ENCODE results near the gene PRIMA1.
"Not testable (repeated sequence)": the region's sequence is repeated elsewhere in the genome, so short reads cannot be mapped to it uniquely, and the experiment has no call there.

PRIMA1 gene, protein sequence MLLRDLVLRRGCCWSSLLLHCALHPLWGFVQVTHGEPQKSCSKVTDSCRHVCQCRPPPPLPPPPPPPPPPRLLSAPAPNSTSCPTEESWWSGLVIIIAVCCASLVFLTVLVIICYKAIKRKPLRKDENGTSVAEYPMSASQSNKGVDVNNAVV

DNA sequence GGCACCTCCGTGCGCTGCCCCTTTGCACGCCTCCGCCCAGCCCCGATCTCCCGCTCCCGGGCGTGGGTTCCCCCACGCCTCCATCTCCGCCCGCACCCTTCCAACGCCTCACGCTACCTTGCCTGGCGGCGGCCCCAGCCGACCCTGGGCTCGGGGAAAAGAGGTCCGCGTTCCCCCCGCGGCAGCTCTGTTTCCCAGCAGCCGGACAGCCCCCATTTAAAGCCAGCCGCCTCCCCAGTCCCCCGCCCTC, at the start of gene PRIMA1:
PRIMA1 (minus strand) TSS at position 193 of the 250 bp plus-strand sequence. CDS start 767 bp downstream, outside the sequence.
- no peak for DNase-seq

DNA sequence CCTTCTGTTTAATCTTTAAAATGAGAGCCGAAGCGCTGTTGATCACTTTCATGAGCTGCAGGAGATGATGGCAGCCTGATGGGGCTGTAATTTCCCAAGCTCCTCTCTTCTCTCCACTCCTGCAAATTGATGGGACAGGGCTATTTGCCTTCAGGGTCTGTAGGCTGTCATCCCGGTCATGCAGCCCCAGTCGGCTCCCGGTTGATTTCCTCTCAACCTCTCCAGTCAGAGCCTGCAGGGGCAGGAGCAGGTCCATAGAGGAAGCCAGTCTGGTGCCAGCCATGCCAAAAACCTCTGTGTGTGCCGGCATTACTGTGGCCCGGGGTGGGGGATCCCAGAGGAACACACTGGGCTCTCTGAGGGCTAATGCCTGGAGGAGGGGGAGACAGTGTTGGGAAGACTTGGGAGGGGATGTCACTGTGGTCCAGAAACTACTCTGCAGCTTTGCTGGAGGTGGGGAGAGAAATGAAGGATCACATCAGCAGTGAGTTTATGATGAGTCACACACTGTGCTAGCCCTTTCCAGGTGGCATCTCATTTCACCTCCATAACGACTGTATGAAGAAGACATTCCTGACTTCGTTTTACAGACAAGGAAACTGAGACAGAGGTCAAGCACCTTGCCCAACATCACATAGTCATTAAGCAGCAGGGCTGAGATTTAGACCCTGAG, 46.5 kb upstream of the PRIMA1 start:
- DNase-seq, result no peak

DNA sequence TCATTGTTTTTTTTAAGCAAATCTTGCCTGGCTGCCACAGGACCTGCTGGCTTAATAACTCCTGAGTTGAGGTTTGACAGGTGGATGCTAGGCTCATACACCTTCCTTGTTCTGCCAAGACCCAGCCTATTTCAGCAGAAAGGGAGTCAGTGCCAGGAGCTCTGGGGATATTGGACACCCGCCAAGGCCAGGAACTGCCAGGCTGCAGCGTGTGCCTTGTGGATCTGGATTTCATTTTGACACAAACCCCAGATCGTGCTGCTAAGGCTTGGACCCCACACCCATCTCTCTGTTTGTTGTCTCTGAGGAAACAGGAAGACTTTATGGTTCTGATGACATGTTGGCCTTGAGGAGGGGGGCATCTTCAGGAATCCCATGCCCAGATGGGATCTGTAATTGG, 44.4 kb upstream of the PRIMA1 start:
- no peak for DNase-seq

DNA sequence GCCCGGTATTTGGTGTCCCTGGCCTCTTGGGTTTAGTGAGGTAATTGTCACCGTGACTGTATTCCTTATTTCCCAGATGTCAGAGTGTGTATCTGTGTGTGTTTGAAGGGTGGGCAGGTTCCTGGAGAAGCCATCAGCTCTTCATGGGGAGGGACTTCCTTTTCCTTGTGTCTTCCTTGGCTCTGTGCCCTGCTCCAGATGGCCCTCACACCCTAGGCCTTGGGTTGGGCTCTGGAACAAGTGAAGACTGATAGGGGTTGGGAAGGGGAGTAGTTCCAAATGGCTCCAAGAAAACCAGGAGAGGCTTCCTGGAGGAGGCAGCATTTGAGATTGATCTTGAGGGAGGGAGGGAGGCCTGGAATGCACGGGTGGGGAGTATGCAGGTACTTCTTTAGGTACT, 43.8 kb upstream of the PRIMA1 start:
- DNase-seq, result no peak

DNA sequence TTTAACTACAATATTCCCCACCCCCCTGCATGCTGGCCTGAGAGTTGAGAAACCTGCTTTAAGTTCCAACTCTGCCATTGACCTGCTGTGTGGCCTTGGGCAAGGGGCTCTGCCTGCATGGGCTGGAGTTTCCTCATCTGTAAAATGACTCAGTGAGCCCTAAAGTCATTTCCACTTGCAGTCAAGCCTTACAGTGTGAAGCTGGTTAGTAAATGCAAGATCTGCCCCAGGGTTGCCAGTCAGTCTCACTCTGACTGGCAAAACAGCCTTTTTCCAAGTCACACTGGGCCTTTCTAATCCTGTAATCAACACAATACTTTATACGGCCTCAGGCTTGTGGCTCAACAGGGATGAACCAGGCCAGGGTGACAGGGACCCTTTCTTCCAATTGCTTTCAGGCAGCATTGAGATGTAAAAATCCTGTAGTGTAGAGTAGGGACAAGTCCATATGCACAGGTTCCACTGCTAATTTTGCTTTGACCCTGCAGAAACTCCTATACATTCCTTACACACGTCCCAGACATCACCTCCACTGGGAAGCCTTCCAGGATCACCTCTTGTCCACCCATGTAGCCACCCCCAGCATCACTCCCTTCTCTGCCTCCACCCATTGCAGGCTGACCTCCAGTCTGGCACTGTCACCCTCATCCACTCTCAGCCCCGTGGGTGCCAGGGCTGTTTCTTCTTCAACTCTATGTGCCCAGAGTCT, 42.6 kb upstream of the PRIMA1 start:
- no peak for DNase-seq

DNA sequence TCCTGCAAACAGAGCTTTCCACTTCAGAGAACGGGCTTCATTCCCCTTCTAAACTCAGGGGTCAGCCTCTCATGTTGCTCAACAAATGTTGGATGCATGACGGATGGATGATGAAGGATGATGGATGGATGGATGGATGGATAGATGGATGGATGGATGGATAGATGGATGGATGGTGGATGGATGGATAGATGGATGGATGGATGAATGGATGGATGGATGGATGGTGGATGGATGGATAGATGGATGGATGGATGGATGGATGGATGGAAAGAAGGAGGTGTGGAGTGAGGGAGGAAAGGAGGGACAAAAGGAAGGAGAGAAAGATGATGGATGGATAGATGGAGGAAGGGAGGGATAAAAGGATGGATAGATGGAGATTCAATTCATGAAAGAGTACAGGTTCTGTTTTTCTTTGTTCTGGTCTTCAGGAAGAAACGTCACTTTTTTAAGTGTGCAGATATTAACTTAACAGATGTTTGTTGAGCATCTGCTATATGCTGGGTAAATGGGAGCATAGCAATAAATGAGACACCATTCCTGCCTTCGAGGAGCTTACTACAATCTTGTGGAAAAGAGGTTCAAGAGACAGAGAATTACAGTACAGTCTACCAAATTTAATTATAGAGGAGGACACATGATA, 41.7 kb upstream of the PRIMA1 start:
- no peak for DNase-seq

DNA sequence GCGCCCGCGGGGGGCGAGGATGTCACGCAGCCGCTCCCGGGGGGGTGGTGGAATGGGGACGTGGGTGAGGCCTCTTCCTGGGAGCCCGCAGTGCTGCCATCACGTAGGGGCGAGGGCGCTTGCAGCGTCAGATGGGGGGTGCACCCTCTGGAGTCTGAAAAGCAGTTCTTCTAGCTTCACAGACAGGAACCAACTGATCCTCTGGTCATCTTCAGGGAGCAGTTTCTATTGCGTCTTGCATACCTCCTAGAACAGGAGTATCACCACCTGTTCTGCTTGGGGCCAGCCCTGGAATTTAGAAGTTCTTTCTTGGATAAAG, 36.9 kb upstream of the PRIMA1 start:
- no peak for DNase-seq

DNA sequence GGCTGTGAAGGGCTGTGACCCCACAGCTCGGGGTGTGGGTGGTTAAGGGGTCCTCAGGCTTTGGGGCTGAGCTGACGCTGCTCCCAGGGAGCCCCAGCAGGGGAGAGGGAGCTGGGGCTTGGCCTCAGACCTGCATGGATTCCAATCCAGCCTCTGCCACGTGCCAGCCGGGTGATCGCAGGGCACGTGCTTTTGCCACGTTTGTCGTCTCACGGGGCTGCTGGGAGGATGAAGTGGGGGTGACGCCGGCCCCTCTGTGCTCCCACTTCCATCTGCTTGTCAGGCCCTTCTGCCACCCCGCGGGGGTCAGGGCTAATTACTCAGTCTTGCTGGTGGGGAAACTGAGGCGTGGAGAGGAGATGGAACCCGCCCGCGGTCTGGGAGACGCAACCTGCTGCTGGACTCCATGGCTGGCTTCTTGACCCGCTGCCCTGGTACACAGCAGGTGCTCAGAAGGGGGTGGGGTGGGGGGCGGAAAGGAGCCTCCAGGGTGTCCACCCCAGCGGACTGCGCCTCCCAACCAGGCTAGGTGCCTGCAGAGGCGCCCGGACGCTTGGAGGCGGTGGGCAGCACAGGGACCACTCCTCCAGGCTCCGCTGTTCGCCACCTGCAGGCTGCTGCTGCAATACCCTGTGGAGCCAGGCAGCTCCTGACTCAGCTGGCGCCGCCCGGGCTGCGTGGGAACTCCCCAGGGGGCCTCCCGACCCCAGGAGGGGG, 36.4 kb upstream of the PRIMA1 start:
- no peak for DNase-seq

DNA sequence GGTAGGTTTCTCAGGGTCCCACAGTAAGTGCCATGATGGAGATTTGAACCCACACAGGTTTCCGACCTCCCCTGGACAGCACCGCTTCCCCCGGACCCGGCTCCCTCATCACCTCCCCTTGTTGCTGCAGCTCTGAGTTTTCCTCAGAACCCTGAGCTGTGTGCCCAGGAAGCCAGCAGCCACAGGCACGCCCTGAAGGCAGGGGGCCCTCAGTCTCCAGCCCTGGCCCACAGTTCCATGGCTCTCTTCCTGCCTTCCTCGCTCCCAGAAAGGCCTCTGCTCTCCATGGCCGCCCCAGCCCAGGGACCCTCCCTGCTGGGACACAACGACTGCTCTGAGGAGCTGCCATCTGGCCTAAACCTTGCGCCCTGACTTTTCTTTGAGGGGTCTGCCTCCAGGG, 35.8 kb upstream of the PRIMA1 start:
- DNase-seq, result no peak

DNA sequence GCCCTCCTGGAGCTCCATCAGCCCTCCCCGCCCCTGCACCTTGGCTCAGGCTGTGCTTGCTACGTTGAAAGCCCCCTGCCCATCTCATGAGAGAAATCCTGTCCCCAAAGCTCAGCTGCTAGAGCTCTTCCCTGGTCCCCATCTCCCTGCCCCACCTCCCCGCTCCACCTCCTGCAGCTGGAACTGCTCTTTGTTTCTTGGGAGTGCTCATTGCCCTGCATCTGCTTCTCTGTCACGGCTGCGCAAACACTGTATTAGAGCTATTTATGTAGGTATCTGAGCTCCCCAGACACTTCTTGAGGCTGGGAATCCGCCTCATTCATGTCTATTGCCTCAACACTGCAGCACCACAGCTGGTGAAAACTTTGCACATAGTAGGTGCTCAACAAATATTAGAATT, 32.8 kb upstream of the PRIMA1 start:
- no peak for DNase-seq

DNA sequence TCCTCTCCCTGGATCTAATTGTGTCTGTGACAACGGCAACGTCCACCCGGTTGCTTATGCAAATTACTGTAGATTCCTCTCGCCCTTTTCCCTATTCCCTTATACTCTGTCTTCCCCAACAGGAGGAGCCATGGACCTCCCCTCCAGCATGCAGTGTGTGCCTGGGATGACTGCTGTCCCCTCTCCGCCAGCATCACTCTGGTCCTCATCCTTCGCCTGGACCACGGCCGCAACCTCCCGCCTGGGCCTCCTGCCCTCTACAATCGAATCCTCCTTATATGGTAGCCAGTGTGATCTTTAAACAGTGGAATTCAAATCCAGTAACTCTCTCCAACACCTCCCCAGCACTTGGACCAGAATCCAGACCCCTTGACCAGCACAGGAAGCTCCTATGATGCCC, 30.6 kb upstream of the PRIMA1 start:
- DNase-seq, result no peak

DNA sequence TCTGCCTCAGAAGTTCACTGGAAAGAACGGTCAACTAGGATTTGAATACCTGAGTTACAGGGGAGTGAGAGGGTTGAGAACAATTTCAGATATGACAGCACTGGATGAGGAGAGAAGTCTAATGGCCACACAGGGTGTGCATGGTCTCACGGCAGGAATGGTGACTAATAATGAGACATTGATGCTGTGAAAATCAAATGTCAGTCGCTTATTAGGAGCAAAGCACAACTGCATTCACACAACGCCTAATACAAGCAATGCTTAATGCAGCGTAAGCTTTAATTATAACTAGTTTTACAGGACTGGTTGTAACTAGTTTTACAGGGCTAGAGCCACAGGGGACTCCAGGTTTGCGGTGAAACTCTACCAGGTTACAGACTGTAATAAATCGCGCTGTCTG, 23.4 kb upstream of the PRIMA1 start:
- no peak for DNase-seq

DNA sequence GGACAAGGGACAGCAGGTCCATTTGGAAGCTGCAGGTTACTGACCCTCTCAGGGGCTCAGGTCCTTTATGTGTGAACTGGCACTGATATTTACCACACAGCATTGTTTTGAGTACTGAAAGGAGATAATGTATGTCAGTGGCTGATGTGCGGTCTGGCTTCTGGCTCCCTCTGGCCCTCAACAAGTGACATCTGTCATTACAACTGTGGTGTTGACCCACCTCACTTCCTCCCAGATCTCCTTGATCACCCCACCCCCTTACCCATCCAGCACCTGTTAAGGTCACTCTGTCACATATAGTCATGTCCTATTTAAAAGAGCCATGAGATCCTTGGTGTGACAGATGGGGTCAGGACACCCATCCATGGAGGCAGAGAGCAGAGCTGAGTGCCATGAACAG, 22.7 kb upstream of the PRIMA1 start:
- DNase-seq, result no peak

DNA sequence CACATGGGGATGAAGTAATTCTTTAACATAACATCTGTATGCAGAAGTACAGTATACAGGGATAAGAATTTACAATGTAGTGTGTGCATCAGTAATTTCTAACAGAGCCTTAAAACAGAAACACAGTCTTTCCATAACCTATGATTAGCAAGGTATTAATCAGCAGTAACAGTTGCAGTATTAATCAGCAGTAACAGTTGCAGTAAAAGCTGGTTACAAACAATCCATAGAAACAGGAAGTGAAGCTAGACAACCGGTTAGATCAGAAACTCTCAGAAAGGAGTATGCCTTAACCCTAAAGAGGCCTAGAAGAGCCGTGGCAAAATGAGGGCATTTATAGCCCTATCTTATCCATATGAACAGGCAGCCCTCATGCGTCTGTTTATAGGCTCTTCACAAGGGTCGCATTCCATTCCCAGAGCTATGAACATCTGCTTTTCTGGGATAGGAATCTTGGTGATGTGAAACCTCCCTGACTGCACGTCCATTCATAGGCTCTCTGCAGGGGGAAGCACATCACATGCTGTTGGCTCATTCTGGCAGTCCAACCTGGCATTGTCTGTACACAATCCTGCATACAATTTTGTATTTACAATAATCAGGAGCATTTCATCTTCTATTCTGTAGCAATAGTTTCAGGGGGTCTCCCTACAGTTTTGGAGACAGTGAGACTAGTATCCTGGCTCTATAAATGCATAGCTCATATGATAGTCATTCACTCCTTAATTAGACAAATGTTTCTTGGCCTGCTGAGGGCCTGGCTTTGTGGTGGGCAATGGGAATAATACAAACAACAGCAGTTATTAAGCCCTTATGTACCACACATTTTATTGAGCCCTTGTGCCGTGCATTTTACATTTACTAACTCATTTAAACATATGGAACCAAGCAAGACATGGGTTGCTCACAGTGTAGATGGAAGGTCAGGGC, 21.5 kb upstream of the PRIMA1 start:
- not testable (repeated sequence) for DNase-seq

DNA sequence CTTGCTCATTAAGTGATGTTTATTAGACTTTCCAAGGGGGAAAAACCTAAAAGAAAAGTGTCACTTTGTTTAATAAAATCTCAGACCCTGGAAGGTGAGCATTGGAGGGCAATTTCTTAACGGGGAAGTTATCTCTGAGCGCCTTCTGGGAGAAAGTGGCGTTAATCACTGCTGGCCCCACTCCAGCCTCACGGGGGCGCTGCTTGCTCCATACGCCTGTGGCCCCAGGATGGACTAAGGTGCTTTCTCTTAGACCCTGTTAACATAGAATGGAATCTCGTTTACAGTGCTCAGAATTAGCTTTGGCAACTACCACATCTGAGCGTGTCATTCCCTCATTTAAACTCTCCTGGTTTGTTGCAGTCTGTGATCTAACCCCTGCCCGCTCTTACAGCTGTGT, 16.4 kb upstream of the PRIMA1 start:
- no peak for DNase-seq

DNA sequence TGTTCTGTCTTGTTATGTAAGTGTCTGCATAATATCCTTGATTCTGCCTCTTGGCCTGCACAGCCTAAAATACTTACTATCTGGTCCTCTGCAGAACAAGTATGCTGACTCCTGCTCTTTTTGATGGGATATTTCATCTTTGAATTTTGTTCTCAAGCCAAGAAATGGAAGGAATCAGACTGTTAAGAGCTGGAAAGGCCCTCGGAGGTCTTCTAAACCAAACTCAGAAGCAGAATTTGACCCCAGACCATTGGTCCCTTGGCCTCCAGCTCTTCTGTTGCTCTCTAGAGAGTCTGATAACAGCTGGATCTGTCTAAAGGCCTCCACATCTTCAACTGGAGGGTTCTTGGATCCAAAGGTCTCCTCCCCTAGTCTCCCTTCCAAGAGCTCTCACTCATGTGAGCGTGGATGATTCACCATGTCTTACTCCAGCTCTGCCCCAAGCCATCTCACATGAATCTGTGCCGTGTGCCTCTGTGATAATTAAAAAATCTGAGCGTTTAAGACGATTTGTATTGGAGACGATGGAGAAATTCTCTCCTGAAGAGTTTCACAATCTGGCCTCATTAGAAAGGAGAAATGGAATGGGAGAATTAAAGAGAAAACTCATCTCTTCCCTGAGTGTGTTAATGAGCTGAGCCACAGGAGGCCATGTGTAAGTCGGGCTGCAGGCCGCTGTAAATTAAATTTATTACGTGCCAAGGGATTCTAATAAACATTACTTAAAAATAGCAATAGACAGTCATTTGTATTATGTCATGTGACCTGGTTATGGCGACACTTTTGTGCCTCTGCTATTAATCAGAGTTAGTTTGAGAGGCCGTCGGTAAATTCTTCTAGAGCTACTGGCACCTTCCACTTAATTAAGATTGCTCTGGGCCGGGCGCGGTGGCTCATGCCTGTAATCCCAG, 15.4 kb upstream of the PRIMA1 start:
- DNase-seq, result no peak

DNA sequence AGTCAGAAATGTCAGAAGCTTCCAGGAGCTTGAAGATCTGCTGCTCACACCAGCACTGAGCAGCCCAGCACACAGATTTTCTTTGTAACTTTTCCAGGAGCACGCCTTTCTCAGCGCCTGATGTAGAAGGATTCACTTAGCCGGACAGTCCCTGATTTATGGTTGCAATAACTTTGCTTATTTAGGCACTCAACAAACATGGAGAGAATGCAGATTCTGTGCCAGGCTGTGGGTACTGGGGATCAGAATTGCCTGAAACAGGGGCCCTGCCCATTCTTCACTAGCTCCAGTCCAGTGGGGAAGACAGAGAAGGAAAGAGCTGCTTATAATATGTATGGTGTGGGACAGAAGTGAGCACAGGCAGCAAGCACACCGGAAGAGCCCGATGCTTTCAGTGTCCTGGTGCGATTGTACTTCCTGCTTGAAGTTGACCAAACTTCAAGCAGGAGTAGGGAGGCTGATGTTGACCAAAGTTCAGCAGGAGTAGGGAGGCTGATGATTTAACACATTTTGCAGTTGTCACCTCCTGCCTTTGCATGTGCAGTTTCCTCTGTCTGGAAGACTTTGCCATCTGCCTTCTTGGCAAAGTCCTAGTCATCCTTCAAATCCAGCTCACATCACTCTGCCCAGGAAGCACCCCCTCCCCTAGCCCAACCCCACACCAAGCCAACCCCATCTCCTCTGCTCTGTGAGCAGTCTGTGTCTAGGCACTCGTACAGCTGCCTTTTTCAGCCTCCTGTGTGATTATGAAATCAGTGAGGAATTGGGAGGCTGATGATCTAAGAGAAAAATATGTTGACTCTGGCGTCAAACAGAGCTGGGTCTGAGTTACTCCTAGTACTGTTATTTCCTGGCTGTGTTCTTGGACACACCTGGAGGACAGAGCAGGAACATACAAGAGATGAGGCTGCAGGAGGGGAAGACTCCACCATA, 12.0 kb upstream of the PRIMA1 start:
- DNase-seq, result no peak

DNA sequence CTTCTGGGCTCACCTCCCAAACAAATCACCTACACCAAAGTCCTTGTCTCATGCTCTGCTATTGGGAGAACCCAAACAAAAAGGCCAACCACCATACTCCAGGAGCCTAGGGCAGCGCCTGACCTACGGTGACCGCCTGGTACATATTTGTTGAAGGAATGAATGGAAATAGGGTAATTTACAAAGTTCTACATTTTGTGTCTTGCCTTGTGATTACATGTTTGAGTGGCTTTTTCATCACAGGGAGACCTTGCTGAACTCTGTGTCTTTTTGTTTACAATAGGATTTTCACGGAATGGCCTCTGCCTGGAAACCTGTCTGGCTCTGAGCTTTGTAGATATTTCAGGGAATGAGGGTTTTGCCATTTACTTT, 11.3 kb upstream of the PRIMA1 start:
- DNase-seq, result no peak

DNA sequence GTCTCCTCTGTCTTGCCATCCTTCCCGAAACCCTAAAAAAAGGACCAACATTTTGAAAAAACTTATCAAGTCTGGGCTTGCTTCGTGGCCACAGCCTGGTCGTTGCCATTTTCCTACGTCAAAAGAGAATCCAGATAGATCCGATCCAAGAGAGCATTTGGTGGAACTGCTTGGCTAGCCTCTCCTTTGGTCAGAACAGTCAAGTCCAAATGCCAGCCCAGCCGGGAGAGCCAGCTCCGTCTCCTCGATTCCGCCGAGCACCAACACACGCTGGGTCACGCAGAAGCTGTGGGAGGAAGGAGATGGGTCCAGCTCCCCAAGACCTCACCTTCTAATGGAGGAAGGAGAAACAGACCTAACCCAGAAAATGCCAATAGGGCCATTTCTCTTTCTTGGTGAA, 9.3 kb upstream of the PRIMA1 start:
- no peak for DNase-seq

DNA sequence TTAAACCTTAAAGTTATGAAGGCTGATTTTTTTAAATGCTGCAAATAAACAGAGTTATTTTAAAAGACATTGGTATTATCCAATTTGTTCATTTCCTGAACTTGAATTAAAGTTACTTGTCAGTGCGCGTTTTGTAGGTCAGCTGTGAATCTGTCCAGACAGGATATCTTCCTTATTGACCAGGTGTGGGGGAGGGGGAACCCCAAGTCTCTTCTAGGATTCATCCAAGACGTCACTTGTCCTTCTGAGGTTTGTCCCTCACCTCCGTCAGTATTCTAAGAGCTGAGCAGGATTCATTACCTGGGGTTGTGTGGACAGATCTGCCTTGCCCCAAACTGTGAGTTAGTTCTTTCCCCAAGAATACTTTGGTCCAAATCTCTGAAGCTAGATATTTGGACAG, 8.8 kb upstream of the PRIMA1 start:
- no peak for DNase-seq
